Body of pancreas (tissue), 4 donors: ENCODE results near the gene IFNL3.

Experiments
- CTCF ChIP-seq, 7 experiments: fragments of 450-650 bp in 4 of 7; fragments of 200-600 bp in 3 of 7; sonication (generic) in 3 of 7; IDR thresholded peaks; one replicate each; pipeline ENCODE4 v1.5.1; 2016 to 2019; ENCODE audit warnings: antibody characterized with exemption in 7 of 7
- POLR2A ChIP-seq, 3 donors: fragments of 450-650 bp; IDR thresholded peaks; one replicate each; pipeline ENCODE4 v1.6.1; 2016; ENCODE audit warnings: antibody characterized with exemption in 3 of 3, mild to moderate bottlenecking in 2 of 3

GRCh38 chr19:39208175-39208795, 36.5 kb downstream of the IFNL3 start:
- TF ChIP-seq POLR2A (IDR thresholded peaks at IDR 0.05) = peak in 1 of 3 donors; percentile 6
- TF ChIP-seq CTCF (IDR thresholded peaks at IDR 0.05) = no peak
